ENCODE data around the gene EVI5L. TPM values are rescaled to one million over a fixed set of nuclear protein-coding genes. Genes with fewer than 3 reads are reported as not detected.

The EVI5L gene
- total and polyA plus RNA-seq, 4 donors, result 1.4 to 5.0 (median 4.4) TPM

DNA sequence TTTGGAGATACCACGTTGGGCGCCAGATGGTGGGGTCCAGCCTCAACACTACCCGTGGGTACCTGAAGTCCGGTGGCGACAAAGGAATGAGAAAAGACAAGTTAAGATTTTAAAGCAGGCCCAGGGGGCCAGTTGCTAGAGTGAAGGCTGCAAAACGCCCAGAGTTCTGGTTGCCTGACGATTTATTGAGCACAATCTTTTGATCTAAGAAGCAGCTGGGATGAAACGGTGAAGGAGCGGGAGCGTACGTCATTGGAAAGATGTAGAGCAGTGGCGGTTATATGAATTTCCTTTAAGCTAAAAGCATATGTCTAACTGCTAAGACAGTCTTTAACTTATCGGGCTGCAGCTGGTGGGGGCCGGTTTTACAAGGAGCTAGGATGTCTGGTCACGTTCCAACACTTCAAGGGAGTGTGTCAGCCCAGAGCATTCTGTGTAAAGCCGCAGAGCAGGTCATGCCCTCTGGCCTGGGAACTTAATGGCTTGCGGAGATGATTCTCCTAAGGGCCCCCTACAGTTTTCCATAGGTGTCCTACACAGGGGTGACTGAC lies 28.9 kb upstream of the EVI5L start (continued):
- TF ChIP-seq CTCF (IDR thresholded peaks at IDR 0.05; ENCODE audit: low read depth, low read length, missing input control), result no peak
- no peak for TF ChIP-seq GABPA (IDR thresholded peaks at IDR 0.05 in 1 of 2, conservative IDR thresholded peaks at IDR 0.05 in 1 of 2)
- no peak for TF ChIP-seq RAD21 (IDR thresholded peaks at IDR 0.05)
- TF ChIP-seq NR2F2 (IDR thresholded peaks at IDR 0.05), result no peak
- TF ChIP-seq RXRA (IDR thresholded peaks at IDR 0.05), result no peak
- no peak for TF ChIP-seq HNF4A (conservative IDR thresholded peaks at IDR 0.05)
- no peak for TF ChIP-seq HNF4G (IDR thresholded peaks at IDR 0.05)

GRCh38 chr19:7806234-7806633 lies 23.8 kb upstream of the EVI5L start:
- WGBS, result 66% methylated on average over 3 of the region's 3 CpGs
- Histone ChIP-seq H3K27ac (ENCODE audit: low read depth in 1 of 2, low read length in 2 of 2) (no peak overlapping the region), H3K4me3 (ENCODE audit: low read depth in 1 of 3, low read length in 3 of 3) (no peak overlapping the region), H3K4me1 (ENCODE audit: control insufficient read depth in 4 of 4, insufficient read depth in 4 of 4, low read length in 3 of 4) (no peaks in the 10 kb centered on the region), H3K27me3 (ENCODE audit: control insufficient read depth in 4 of 4, insufficient read depth in 4 of 4, low read length in 3 of 4) (no peaks in the 10 kb centered on the region), H3K9ac (ENCODE audit: low read depth in 1 of 2, low read length in 2 of 2) (no peak overlapping the region), H3K9me3 (ENCODE audit: control insufficient read depth in 4 of 4, low read length in 3 of 4) (peaks cover 0 to 3% (median 0%) of the 10 kb centered on the region in 4 donors), H3K36me3 (ENCODE audit: control insufficient read depth in 4 of 4, insufficient read depth in 3 of 4, low read depth in 1 of 4, low read length in 3 of 4) (no peaks in the 10 kb centered on the region)
- TF ChIP-seq RAD21 (IDR thresholded peaks at IDR 0.05), result no peak
- TF ChIP-seq, protein P1, sequence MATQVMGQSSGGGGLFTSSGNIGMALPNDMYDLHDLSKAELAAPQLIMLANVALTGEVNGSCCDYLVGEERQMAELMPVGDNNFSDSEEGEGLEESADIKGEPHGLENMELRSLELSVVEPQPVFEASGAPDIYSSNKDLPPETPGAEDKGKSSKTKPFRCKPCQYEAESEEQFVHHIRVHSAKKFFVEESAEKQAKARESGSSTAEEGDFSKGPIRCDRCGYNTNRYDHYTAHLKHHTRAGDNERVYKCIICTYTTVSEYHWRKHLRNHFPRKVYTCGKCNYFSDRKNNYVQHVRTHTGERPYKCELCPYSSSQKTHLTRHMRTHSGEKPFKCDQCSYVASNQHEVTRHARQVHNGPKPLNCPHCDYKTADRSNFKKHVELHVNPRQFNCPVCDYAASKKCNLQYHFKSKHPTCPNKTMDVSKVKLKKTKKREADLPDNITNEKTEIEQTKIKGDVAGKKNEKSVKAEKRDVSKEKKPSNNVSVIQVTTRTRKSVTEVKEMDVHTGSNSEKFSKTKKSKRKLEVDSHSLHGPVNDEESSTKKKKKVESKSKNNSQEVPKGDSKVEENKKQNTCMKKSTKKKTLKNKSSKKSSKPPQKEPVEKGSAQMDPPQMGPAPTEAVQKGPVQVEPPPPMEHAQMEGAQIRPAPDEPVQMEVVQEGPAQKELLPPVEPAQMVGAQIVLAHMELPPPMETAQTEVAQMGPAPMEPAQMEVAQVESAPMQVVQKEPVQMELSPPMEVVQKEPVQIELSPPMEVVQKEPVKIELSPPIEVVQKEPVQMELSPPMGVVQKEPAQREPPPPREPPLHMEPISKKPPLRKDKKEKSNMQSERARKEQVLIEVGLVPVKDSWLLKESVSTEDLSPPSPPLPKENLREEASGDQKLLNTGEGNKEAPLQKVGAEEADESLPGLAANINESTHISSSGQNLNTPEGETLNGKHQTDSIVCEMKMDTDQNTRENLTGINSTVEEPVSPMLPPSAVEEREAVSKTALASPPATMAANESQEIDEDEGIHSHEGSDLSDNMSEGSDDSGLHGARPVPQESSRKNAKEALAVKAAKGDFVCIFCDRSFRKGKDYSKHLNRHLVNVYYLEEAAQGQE (IDR thresholded peaks at IDR 0.05), result no peak
- no peak for TF ChIP-seq HNF4A (conservative IDR thresholded peaks at IDR 0.05)
- TF ChIP-seq, protein P2, sequence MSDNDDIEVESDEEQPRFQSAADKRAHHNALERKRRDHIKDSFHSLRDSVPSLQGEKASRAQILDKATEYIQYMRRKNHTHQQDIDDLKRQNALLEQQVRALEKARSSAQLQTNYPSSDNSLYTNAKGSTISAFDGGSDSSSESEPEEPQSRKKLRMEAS (IDR thresholded peaks at IDR 0.05), result no peak
- no peak for TF ChIP-seq HNF4G (IDR thresholded peaks at IDR 0.05)
- TF ChIP-seq JUND (IDR thresholded peaks at IDR 0.05), result no peak
- TF ChIP-seq, protein P3, sequence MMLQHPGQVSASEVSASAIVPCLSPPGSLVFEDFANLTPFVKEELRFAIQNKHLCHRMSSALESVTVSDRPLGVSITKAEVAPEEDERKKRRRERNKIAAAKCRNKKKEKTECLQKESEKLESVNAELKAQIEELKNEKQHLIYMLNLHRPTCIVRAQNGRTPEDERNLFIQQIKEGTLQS (IDR thresholded peaks at IDR 0.05), result no peak
- no peak for TF ChIP-seq SP1 (IDR thresholded peaks at IDR 0.05)
- no peak for TF ChIP-seq CTCF (IDR thresholded peaks at IDR 0.05; ENCODE audit: low read depth, low read length, missing input control)
- TF ChIP-seq EGR1 (IDR thresholded peaks at IDR 0.05; ENCODE audit: low read depth in 2 of 2), result no peak
- no peak for DNase-seq (ENCODE audit: low spot score)
